K562 (cell line): ENCODE measurements around the gene TSC22D1.

Source experiments
- HLTF ChIP-seq: fragments of 450-650 bp; IDR thresholded peaks from 2 replicates; pipeline ENCODE4 v1.6.1; 2016
- POLR2G ChIP-seq: fragments of 200-400 bp; formaldehyde crosslinking; IDR thresholded peaks from 2 replicates; pipeline ENCODE4 v1.6.1; 2017; ENCODE audit warnings: low read depth, mild to moderate bottlenecking, antibody characterized with exemption, low read length, moderate library complexity
- TF ChIP-seq, protein P1 (sequence below): sonication (generic); formaldehyde crosslinking; IDR thresholded peaks from 2 replicates; pipeline ENCODE4 v1.8.1; 2023; ENCODE audit warnings: mild to moderate bottlenecking, missing genetic modification reagents

DNA sequence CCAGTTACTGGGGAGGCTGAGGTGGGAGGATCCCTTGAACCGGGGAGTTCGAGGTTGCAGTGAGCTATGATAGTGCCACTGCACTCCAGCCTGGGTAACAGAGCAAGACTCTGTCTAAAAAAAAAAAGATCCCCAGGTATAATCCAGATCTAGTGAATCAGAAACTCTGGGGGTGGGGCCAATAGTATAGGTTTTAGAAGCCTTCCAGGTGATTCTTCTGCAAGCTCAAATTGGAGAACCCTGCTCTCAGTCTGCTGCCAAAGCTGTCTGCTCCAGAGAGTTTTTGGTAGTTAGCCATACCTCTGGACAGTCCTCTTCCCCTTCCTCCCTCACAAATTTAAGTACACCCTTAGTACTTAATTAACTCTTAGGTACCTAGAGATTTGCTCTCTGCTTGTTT is 174.6 kb downstream of the TSC22D1 start:
- TF ChIP-seq POLR2G (no peak), HLTF (no peak)
- TF ChIP-seq, protein P1, sequence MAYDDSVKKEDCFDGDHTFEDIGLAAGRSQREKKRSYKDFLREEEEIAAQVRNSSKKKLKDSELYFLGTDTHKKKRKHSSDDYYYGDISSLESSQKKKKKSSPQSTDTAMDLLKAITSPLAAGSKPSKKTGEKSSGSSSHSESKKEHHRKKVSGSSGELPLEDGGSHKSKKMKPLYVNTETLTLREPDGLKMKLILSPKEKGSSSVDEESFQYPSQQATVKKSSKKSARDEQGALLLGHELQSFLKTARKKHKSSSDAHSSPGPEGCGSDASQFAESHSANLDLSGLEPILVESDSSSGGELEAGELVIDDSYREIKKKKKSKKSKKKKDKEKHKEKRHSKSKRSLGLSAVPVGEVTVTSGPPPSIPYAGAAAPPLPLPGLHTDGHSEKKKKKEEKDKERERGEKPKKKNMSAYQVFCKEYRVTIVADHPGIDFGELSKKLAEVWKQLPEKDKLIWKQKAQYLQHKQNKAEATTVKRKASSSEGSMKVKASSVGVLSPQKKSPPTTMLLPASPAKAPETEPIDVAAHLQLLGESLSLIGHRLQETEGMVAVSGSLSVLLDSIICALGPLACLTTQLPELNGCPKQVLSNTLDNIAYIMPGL (CRISPR knock-in tag) = no peak
